ENCODE results near the gene RHBDF2. TPM values are rescaled to one million over a fixed set of nuclear protein-coding genes. Genes with fewer than 3 reads are reported as not detected.

The RHBDF2 gene
- total RNA-seq, 1 experiment from 2014 or later: 33.4 TPM

GRCh38 chr17:76447931-76448652, 53.1 kb downstream of the RHBDF2 start:
- Mint-ChIP-seq H3K4me1 (ENCODE audit: insufficient read depth, unreplicated experiment) (peaks cover 41% of the 10 kb centered on the region), H3K4me3 (ENCODE audit: unreplicated experiment) (no peak overlapping the region), H3K9me3 (ENCODE audit: unreplicated experiment) (no peaks in the 10 kb centered on the region), H3K27ac (ENCODE audit: low read depth, unreplicated experiment) (peak overlapping the region; percentile 82), H3K27me3 (ENCODE audit: insufficient read depth, unreplicated experiment) (no peaks in the 10 kb centered on the region), H3K36me3 (ENCODE audit: insufficient read depth, unreplicated experiment) (peaks cover 6% of the 10 kb centered on the region)
- no TSS peak for BruUV-seq (replicated peaks)
- TF ChIP-seq CTCF (IDR thresholded peaks at IDR 0.05; ENCODE audit: unreplicated experiment): no peak
- ChIA-PET POLR2A (interaction anchor here (0.5 to 1.8 kb wide), 4 partner anchors 19 to 761 kb away, joined by 3 to 5 read pairs (median 3); partner anchors contain the start of gene AANAT), CTCF (interaction anchor here (1.1 to 1.2 kb wide), 2 partner anchors 10 to 13 kb away, joined by 3 read pairs; no protein-coding TSS in a partner anchor)
- intact Hi-C loops (cut with micrococcal nuclease): no loop called here
- no peak for DNase-seq (ENCODE audit: unreplicated experiment)

- DNase-seq (ENCODE audit: unreplicated experiment): peak; percentile 86
- POLR2A ChIA-PET: interaction anchor here (0.5 to 1.8 kb wide), 7 partner anchors 19 to 222 kb away, joined by 3 to 6 read pairs (median 4); partner anchors contain the start of genes AANAT, PRPSAP1 and RHBDF2
- H3K9me3 Mint-ChIP-seq (ENCODE audit: unreplicated experiment): no peaks in the 10 kb centered on the region
- peaks cover 5% of the 10 kb centered on the region for H3K36me3 Mint-ChIP-seq (ENCODE audit: insufficient read depth, unreplicated experiment)
- H3K27ac Mint-ChIP-seq (ENCODE audit: low read depth, unreplicated experiment): peak overlapping the region; percentile 82
- peak overlapping the region; percentile 57 for H3K4me3 Mint-ChIP-seq (ENCODE audit: unreplicated experiment)
- CTCF ChIA-PET: interaction anchor here (0.7 to 2.8 kb wide), 5 partner anchors 12 to 344 kb away, joined by 3 to 13 read pairs (median 3); no protein-coding TSS in a partner anchor
- no peak for TF ChIP-seq CTCF (IDR thresholded peaks at IDR 0.05; ENCODE audit: unreplicated experiment)
- peaks cover 46% of the 10 kb centered on the region for H3K4me1 Mint-ChIP-seq (ENCODE audit: insufficient read depth, unreplicated experiment)
- intact Hi-C loops (cut with micrococcal nuclease): no loop called here
- H3K27me3 Mint-ChIP-seq (ENCODE audit: insufficient read depth, unreplicated experiment): no peaks in the 10 kb centered on the region
- BruUV-seq (replicated peaks): no TSS peak
Measured at GRCh38 chr17:76446449-76447231, 54.6 kb downstream of the RHBDF2 start.

GRCh38 chr17:76445697-76446448, 55.4 kb downstream of the RHBDF2 start:
- no peaks in the 10 kb centered on the region for H3K36me3 Mint-ChIP-seq (ENCODE audit: insufficient read depth, unreplicated experiment)
- CTCF ChIA-PET: interaction anchor here (0.7 to 2.8 kb wide), 8 partner anchors 13 to 343 kb away, joined by 3 to 13 read pairs (median 3); partner anchors contain the start of gene AANAT
- intact Hi-C loops (cut with micrococcal nuclease): no loop called here
- no peaks in the 10 kb centered on the region for H3K27me3 Mint-ChIP-seq (ENCODE audit: insufficient read depth, unreplicated experiment)
- TF ChIP-seq CTCF (IDR thresholded peaks at IDR 0.05; ENCODE audit: unreplicated experiment): no peak
- H3K4me3 Mint-ChIP-seq (ENCODE audit: unreplicated experiment): peak overlapping the region; percentile 57
- DNase-seq (ENCODE audit: unreplicated experiment): no peak
- no TSS peak for BruUV-seq (replicated peaks)
- H3K27ac Mint-ChIP-seq (ENCODE audit: low read depth, unreplicated experiment): peak overlapping the region; percentile 82
- H3K4me1 Mint-ChIP-seq (ENCODE audit: insufficient read depth, unreplicated experiment): peaks cover 41% of the 10 kb centered on the region
- H3K9me3 Mint-ChIP-seq (ENCODE audit: unreplicated experiment): no peaks in the 10 kb centered on the region
- POLR2A ChIA-PET: interaction anchor here (0.5 to 1.8 kb wide), 8 partner anchors 18 to 286 kb away, joined by 3 to 6 read pairs (median 4); partner anchors contain the start of genes AANAT, PRPSAP1 and RHBDF2
